T-helper 9 cell (primary cell): ENCODE data around the gene LTBP1.
"Not testable (repeated sequence)": the region's sequence is repeated elsewhere in the genome, so short reads cannot be mapped to it uniquely, and the experiment has no call there.

Source experiments
- DNase-seq: peaks from one replicate; pipeline ENCODE4 v3.0.0-alpha.2; 2020

The LTBP1 gene

DNA sequence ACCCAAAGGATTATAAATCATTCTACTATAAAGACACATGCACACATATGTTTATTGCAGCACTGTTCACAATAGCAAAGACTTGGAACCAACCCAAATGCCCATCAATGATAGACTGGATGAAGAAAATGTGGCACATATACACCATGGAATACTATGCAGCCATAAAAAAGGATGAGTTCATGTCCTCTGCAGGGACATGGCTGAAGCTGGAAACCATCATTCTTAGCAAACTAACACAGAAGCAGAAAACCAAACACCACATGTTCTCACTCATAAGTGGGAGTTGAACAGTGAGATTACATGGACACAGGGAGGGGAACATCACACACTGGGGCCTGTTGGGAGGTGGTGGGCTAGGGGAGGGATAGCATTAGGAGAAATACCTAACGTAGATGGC lies 288.8 kb downstream of the LTBP1 start:
- not testable (repeated sequence) for DNase-seq

- DNase-seq: no peak
Measured at GRCh38 chr2:33236482-33237385, 290.0 kb downstream of the LTBP1 start.

GRCh38 chr2:33238111-33238510 lies 291.4 kb downstream of the LTBP1 start:
- no peak for DNase-seq

GRCh38 chr2:33240178-33240577 lies 293.4 kb downstream of the LTBP1 start:
- no peak for DNase-seq

GRCh38 chr2:33241072-33241471 lies 294.3 kb downstream of the LTBP1 start:
- DNase-seq: no peak

GRCh38 chr2:33241581-33241980 lies 294.8 kb downstream of the LTBP1 start:
- DNase-seq: no peak

DNA sequence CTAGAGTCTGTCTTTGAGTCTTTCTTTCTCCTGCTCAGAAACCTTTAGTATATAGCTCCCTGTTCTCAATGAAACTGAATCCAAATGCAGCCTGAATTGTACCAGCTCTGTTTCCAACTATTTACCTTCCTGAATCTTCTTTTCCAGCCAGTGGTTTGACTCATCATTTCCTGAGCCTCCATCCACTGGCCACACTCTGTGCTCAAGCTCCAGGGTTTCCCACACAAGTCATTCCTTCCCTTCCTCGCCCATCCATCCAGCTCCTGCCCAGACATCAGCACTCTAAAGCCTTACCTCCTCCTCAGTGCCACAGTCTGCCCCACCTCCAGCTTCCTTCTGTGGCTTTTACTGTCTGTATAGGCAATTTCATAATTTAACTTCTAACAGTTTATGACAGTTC lies 296.1 kb downstream of the LTBP1 start:
- no peak for DNase-seq

- no peak for DNase-seq
Measured at GRCh38 chr2:33246432-33246831, 299.7 kb downstream of the LTBP1 start.

DNA sequence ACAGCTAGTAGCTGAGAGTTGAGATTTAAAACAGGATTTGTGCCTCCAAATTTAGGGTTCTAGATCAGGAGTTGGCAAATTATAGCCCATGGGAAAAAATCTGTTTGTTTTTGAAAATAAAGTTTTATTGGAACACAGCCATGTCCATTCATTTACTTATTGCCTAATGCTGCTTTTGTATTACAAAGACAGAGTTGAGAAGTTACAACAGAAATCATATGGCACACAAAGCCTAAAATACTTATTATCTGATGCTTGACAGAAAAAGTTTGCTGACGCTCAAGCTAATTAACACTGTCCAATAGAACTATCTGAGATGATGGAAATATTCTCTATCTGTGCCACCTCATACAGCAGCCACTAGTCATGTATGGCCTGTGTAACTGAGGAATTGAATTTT lies 300.6 kb downstream of the LTBP1 start:
- DNase-seq: no peak

GRCh38 chr2:33250417-33251029 lies 303.8 kb downstream of the LTBP1 start:
- DNase-seq: no peak

DNA sequence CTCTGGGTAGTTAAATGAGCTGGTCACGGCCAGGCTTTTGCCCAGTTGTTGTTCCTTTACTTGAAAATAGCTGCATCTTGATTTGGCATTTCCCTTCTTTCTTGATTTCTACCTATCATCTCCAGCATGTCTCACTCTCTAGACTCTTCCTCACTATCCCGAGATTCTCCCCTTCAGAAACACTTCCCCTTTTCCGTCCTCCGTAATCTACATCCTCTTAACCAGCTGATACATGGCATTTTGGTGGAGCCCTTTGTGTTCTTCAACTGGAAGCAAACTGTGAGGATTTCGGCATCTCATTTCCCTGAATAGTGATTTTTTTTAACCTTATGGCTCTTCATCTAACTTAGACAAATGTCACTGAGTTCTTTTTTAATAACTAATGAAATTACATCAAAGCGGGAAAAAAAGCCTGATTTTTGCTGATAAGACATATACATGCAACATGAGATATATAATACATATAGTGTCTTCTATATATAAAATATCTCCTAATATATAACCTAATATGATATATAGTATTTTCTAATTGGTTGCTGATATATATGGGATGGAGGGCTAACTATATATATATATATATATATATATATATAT lies 309.5 kb downstream of the LTBP1 start:
- DNase-seq: no peak

DNA sequence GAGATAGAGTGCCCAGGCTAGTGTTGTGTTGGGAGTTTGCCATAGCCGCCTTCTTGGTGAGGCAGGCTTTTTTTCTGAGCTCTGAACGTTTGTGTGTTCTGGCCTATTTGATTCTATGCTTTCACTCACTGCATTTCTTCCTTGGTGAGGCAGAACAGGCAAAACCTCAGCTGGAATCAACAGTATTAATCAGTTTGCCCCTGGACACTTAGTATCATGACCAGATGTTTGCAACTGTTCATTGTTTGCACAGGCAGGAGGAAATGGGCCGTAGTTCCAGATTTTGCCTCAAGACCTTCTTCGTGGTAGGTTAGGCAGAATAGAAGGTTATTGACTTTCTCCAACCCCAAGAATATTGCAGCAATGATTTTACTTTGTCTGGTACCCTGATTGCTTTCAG lies 311.6 kb downstream of the LTBP1 start:
- no peak for DNase-seq

DNA sequence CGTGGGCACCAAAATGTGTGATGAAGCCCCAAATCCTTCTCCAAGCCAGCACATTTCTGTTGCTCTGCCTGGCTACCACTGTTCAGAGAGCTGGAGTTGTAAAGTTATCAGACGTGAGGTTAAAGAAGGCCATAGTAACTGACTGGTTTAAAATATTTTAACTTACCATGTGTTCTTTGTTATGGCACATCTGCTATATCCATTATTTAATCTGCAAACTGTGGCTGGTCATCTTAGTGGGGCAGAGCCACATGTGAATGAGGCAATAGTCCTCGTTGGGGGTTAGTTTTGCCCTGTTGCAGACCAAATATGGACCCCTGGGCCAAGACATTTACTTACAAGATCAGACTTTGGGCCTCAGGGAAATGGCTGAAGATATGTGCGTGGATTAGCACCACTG lies 315.3 kb downstream of the LTBP1 start:
- DNase-seq: no peak

DNA sequence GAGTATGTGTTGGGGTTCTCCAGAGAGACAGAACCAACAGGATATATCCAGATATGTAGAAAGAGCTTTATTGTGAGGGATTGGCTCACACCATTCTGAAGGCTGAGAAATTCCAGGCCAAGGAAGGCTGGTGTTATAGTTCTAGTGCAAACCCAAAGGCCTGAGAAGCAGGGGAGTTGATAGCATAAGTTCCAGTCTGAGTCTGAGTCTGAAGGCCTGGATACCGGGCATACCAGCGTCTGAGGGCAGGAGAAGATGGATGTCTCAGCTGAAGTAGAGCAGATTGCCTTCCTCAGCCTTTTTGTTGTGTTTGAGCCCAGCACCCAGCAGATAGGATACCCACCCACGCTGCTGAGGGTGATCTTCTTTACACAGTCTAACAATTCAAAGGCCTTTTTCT lies 318.0 kb downstream of the LTBP1 start:
- no peak for DNase-seq

- no peak for DNase-seq
Measured at GRCh38 chr2:33265584-33266338, 319.0 kb downstream of the LTBP1 start.

GRCh38 chr2:33266467-33266866 lies 319.7 kb downstream of the LTBP1 start:
- DNase-seq: no peak

GRCh38 chr2:33267043-33267442 lies 320.3 kb downstream of the LTBP1 start:
- DNase-seq: no peak

DNA sequence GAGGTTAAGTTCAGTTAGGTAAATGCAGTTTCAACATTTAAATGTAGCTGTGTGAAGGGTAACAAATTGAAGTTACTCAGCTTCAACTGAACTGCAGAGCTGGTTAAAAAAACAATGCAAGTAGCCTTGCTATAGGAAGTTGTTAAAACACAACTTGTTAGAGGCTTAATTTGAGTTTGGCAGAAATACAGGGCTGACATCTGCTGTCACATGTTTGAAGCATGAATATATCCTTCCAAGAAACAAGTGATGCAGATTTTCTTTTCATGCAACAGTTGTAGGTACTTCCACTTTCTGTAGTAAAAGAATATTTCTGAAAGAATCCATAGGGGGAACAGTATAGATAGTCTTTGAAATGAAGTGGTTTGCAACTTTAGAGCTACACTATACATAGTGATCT lies 321.0 kb downstream of the LTBP1 start:
- DNase-seq: no peak

- no peak for DNase-seq
Measured at GRCh38 chr2:33268246-33268831, 321.6 kb downstream of the LTBP1 start.

DNA sequence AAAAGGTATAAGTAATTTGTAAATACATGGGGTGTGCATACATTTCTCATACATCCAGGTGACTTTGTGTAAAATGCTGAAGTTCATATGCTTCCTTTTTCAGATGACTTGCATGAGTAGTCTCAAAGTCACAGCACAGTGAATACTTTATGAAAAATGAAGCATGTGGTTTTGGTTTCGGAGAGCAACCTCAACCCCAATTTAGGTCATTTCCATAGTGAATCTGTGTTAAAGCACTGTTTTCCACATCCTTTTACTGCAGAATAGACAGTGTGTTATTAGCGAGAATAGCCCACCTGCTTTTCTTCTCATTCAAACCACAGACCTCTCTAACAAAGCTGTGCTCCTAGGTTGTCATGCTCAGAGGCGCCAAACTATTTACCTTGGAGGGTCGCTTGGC lies 325.2 kb downstream of the LTBP1 start:
- no peak for DNase-seq

- no peak for DNase-seq
Measured at GRCh38 chr2:33273479-33273878, 326.7 kb downstream of the LTBP1 start.

DNA sequence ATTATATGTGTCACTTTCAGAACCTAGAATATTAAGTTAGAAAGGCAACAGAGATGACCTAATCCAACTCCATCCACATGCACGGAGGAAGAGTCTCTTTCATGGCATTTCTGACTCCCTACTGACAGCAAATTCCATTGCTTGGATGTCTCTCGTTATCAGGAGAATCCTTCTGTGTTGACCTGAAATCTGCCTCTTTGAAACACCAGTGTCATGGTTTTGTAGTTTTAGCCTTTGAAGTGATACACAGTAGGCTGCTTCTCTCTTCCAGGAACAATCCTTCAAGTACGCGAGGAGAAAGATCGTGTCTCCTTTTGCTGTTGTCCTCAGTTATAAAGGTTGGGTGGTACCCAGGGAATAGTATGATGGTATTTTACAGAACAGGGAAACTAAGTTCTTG lies 327.8 kb downstream of the LTBP1 start:
- DNase-seq: no peak
